ENCODE results near the gene ARL6IP1.

- no peak for TF ChIP-seq FOS (IDR thresholded peaks at IDR 0.05; ENCODE audit: borderline replicate concordance, insufficient read depth, low read length)
- no peak for TF ChIP-seq CTCF (IDR thresholded peaks at IDR 0.05; ENCODE audit: extremely low read depth in 1 of 2, insufficient read depth in 1 of 2, low read depth in 1 of 2, low read length in 2 of 2)
- no peak for TF ChIP-seq POLR2A (IDR thresholded peaks at IDR 0.05; ENCODE audit: low read depth, low read length)
- no peak for TF ChIP-seq EZH2 (IDR thresholded peaks at IDR 0.05; ENCODE audit: borderline replicate concordance, low read depth, low read length, severe bottlenecking)
- no peak for TF ChIP-seq POLR2AphosphoS5 (IDR thresholded peaks at IDR 0.05; ENCODE audit: insufficient read depth, low read depth, low read length)
- TF ChIP-seq JUN (IDR thresholded peaks at IDR 0.05; ENCODE audit: borderline replicate concordance, insufficient read depth, insufficient read length, low read depth): no peak
- TF ChIP-seq GATA2 (IDR thresholded peaks at IDR 0.05; ENCODE audit: insufficient read depth, insufficient read length, low read depth, low read length): no peak
- TF ChIP-seq MYC (IDR thresholded peaks at IDR 0.05; ENCODE audit: low read depth, low read length): no peak
Measured at GRCh38 chr16:18805257-18805773, 4.0 kb upstream of the ARL6IP1 start.

All from endothelial cell of umbilical vein (primary cell).